ENCODE measurements around the gene TSNAXIP1. TPM values are rescaled to one million over a fixed set of nuclear protein-coding genes. Genes with fewer than 3 reads are reported as not detected.
A peak's percentile ranks its signal among the peaks of the same experiment; 100 is the strongest.

Gene TSNAXIP1, protein sequence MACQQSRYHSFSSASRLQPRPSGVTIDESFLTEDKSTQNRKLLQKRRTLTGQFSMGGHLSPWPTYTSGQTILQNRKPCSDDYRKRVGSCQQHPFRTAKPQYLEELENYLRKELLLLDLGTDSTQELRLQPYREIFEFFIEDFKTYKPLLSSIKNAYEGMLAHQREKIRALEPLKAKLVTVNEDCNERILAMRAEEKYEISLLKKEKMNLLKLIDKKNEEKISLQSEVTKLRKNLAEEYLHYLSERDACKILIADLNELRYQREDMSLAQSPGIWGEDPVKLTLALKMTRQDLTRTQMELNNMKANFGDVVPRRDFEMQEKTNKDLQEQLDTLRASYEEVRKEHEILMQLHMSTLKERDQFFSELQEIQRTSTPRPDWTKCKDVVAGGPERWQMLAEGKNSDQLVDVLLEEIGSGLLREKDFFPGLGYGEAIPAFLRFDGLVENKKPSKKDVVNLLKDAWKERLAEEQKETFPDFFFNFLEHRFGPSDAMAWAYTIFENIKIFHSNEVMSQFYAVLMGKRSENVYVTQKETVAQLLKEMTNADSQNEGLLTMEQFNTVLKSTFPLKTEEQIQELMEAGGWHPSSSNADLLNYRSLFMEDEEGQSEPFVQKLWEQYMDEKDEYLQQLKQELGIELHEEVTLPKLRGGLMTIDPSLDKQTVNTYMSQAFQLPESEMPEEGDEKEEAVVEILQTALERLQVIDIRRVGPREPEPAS
- total RNA-seq, result 1 to 10 TPM in 3 of 4 donors, under 1 TPM in 1; 0.89 to 2.4 (median 1.6) TPM

DNA sequence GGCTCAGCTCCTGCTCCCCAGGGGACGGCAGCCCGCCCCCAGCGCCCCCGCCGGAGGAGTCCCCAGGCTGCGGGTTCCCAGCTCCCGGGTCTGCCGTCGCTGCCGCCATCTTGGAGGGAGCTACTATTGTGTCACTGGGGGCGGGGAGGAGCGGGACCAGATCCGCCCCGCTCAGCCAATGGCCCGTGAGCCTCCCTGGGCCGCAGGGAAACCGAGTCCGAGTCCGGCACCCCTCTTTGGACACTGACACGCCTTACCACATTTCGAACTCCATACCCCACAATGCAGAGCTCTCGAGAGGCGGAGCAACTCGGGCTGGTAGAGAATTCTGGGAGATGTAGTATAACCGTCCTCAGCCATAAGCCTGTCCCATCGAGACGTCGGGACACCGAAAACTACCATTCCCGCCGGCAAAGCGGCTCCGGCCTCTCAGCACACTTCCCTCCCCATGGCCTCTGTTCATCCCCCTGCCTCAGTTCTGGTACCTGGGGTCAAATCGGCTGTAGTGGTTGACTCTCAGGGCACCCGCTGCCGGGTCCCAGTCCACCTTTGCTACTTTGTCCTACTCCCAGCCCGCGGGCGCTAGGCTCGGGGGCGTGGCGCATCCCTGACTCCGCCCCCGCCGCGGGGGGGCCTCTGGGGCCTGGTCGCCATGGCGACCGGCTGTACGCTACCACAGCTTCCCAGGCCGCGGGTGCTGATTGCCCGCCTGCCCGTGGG, at the start of gene TSNAXIP1, which contains the start of gene RANBP10:
Gene TSNAXIP1 (plus strand): TSS at position 462 of the 720 bp plus-strand sequence. CDS start 261 bp downstream, outside the sequence.
Gene RANBP10 (minus strand): TSS at position 133 of the 720 bp plus-strand sequence. CDS start 24 bp downstream, at position 109.
- H3K27me3 ChIP-seq, result no peaks in the 10 kb centered on the region
- 0% methylated on average over 6 of the region's 54 CpGs; no CpG with 5 or more reads in 1 of the 2 donors for WGBS, 2 donors (ENCODE audit: low coverage in 1 of 2)

DNA sequence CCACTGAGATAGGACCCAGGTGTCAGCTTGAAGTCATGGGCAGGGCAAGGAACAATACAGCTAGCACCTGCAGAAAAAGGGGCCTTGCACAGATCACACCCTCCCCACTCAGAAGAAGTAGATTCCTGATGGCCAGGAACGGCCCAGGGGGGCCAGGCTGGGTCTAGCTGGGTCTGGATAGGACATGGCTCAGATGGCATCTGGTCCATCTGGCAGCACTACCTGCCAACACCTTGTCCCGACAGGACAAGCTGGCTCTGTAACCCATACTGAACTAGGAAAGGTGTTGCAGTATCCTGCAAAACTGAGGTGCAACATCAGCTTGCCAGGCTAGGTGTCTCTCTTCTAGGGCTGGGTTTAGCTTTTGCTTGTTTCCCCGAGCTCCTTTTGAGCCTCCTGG, 48.7 kb upstream of the TSNAXIP1 start:
- no peak for ATAC-seq
- TF ChIP-seq POLR2AphosphoS5 (IDR thresholded peaks at IDR 0.05) (no peak), EP300 (IDR thresholded peaks at IDR 0.05) (no peak), POLR2A (IDR thresholded peaks at IDR 0.05) (no peak)
- TF ChIP-seq, protein P1, sequence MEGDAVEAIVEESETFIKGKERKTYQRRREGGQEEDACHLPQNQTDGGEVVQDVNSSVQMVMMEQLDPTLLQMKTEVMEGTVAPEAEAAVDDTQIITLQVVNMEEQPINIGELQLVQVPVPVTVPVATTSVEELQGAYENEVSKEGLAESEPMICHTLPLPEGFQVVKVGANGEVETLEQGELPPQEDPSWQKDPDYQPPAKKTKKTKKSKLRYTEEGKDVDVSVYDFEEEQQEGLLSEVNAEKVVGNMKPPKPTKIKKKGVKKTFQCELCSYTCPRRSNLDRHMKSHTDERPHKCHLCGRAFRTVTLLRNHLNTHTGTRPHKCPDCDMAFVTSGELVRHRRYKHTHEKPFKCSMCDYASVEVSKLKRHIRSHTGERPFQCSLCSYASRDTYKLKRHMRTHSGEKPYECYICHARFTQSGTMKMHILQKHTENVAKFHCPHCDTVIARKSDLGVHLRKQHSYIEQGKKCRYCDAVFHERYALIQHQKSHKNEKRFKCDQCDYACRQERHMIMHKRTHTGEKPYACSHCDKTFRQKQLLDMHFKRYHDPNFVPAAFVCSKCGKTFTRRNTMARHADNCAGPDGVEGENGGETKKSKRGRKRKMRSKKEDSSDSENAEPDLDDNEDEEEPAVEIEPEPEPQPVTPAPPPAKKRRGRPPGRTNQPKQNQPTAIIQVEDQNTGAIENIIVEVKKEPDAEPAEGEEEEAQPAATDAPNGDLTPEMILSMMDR (IDR thresholded peaks at IDR 0.05), result no peak
- Histone ChIP-seq H3K9me3 (no peaks in the 10 kb centered on the region), H3K36me3 (peaks cover 0 to 38% of the 10 kb centered on the region in 2 donors), H3K27ac (no peak overlapping the region), H3K4me1 (no peaks in the 10 kb centered on the region), H3K27me3 (no peaks in the 10 kb centered on the region), H3K4me3 (no peak overlapping the region)
- 75% methylated on average over 2 of the region's 3 CpGs; no CpG with 5 or more reads in 1 of the 2 donors for WGBS, 2 donors (ENCODE audit: low coverage in 1 of 2)

More for the DNA sequence above, at the start of gene TSNAXIP1, which contains the start of gene RANBP10:
- Histone ChIP-seq H3K4me1 (peaks cover 0 to 42% (median 16%) of the 10 kb centered on the region in 3 donors), H3K36me3 (peaks cover 0 to 24% of the 10 kb centered on the region in 2 donors), H3K4me3 (peak within 1 kb of the TSS; percentile 91 to 97), H3K9me3 (no peaks in the 10 kb centered on the region), H3K27ac (peak within 1 kb of the TSS; percentile 78 to 93 (median 88))
- ATAC-seq, result peak; percentile 99
- peak; percentile 78 for TF ChIP-seq POLR2AphosphoS5 (IDR thresholded peaks at IDR 0.05)
- TF ChIP-seq POLR2A (IDR thresholded peaks at IDR 0.05), result peak; percentile 60 to 76
- TF ChIP-seq, protein P1 (IDR thresholded peaks at IDR 0.05), result no peak

DNA sequence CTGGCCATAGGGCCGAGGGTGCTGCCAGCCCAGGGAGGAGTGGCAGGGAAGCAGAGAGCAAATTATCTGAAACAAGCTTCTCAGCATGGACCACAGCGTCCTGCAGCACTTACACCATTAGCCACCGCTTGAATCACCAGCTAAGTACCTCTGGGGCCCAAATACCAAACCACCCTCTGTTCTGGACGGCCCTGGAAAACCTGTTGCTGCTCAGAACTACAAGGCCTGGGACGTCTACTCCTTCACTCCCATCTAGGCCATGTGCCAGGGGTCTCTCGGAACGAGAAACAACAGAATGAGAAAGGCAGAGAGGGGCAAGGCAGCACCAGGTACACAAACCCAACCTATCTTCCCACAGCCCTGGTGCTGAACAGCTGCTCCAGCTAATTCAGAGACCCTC, 47.7 kb upstream of the TSNAXIP1 start:
- Histone ChIP-seq H3K36me3 (peaks cover 0 to 39% of the 10 kb centered on the region in 2 donors), H3K4me1 (no peaks in the 10 kb centered on the region), H3K27me3 (no peaks in the 10 kb centered on the region), H3K27ac (no peak overlapping the region), H3K9me3 (no peaks in the 10 kb centered on the region), H3K4me3 (no peak overlapping the region)
- no peak for TF ChIP-seq EP300 (IDR thresholded peaks at IDR 0.05)
- no peak for TF ChIP-seq POLR2AphosphoS5 (IDR thresholded peaks at IDR 0.05)
- TF ChIP-seq POLR2A (IDR thresholded peaks at IDR 0.05), result no peak
- TF ChIP-seq, protein P1 (IDR thresholded peaks at IDR 0.05), result no peak
- WGBS, 2 donors (ENCODE audit: low coverage in 1 of 2), result 40 to 88% methylated on average over 1 to 2 of the region's 7 CpGs
- no peak for ATAC-seq

DNA sequence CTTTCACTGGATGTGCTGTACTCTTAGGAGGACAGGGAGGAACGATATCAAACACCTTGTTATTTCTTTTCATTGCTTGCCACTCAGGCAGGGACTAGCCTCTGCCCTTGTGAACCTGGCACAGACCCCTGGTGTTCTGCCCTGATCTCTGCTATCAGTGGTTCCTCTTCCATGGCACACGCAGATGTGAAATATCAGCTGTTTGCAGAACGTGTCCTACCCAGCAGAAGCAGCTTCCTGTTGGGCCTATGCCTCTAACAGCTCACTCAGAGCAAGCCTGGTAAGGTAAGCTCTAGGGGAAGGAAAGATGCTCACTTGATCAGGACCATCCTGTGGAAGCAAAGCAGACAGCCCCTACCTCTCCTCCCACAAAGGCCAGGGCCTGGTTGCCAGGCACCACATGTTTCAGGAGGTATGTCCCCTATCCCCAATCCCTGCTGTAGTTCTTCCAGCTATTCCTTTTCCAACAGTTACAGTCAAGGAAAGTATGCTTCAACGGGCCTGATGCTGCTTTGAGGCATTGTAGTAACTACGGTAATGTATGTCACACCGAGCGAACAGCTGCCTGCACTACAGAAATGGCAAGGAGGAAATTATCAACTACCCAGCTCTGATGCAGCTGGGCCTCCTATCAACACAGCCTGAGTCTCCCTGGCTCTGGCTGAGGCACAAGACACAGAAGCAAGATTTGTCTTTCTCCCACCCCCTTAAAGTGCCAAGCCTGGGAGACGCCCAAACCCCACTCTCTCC, 46.3 kb upstream of the TSNAXIP1 start:
- Histone ChIP-seq H3K27ac (no peak overlapping the region), H3K9me3 (no peaks in the 10 kb centered on the region), H3K4me3 (no peak overlapping the region), H3K36me3 (peaks cover 0 to 37% of the 10 kb centered on the region in 2 donors), H3K27me3 (no peaks in the 10 kb centered on the region), H3K4me1 (no peaks in the 10 kb centered on the region)
- WGBS, 2 donors (ENCODE audit: low coverage in 1 of 2), result 66 to 70% methylated on average over 2 to 6 of the region's 8 CpGs
- no peak for ATAC-seq
- TF ChIP-seq EP300 (IDR thresholded peaks at IDR 0.05) (no peak), POLR2AphosphoS5 (IDR thresholded peaks at IDR 0.05) (no peak), POLR2A (IDR thresholded peaks at IDR 0.05) (no peak)
- TF ChIP-seq, protein P1 (IDR thresholded peaks at IDR 0.05), result no peak
